Kidney (tissue), 14 donors: ENCODE results near the gene G6PC1. TPM values are rescaled to one million over a fixed set of nuclear protein-coding genes. Genes with fewer than 3 reads are reported as not detected.
"Not testable (repeated sequence)": the region's sequence is repeated elsewhere in the genome, so short reads cannot be mapped to it uniquely, and the experiment has no call there.

Experiments
- DNase-seq, 5 donors: peaks; one replicate each; pipeline ENCODE4 v3.0.0-alpha.2; 2013 to 2020
- FAIRE-seq: peaks from 2 replicates; lab custom pipeline; 2012; peaks lifted over from hg19 to GRCh38; lab: Jason Lieb, UNC
- H3K27ac ChIP-seq, 2 donors: one replicate each; pipeline ENCODE4 v1.7.0; 2013; ENCODE audit warnings: low read depth in 2 of 2, low read length in 2 of 2, inconsistent platforms in 1 of 2
- H3K27me3 ChIP-seq: one replicate; pipeline ENCODE4 v1.7.1; 2013; ENCODE audit warnings: low read length, inconsistent platforms; ENCODE audit not compliant: control insufficient read depth, insufficient read depth
- H3K36me3 ChIP-seq, 3 donors: one replicate each; pipeline versions ENCODE4 v1.7.0 to v1.7.1; 2013; ENCODE audit warnings: low read length in 3 of 3, control low read depth in 1 of 3, inconsistent platforms in 1 of 3; ENCODE audit not compliant: insufficient read depth in 3 of 3, control insufficient read depth in 2 of 3
- H3K4me1 ChIP-seq, 3 donors: one replicate each; pipeline versions ENCODE4 v1.7.0 to v1.7.1; 2013; ENCODE audit warnings: low read length in 3 of 3, inconsistent platforms in 1 of 3, low read depth in 1 of 3; ENCODE audit not compliant: control insufficient read depth in 2 of 3, insufficient read depth in 2 of 3
- H3K4me3 ChIP-seq, 3 donors: one replicate each; pipeline versions ENCODE4 v1.7.0 to v1.8.1; 2013; ENCODE audit warnings: low read length in 3 of 3, control low read depth in 1 of 3, inconsistent platforms in 1 of 3
- H3K9ac ChIP-seq, 3 donors: one replicate each; pipeline versions ENCODE4 v1.7.0 to v1.7.1; 2013; ENCODE audit warnings: low read length in 3 of 3, control low read depth in 1 of 3, inconsistent platforms in 1 of 3
- H3K9me3 ChIP-seq, 3 donors: one replicate each; pipeline versions ENCODE4 v1.7.0 to v1.7.1; 2013; ENCODE audit warnings: low read length in 3 of 3, control low read depth in 1 of 3, inconsistent platforms in 1 of 3; ENCODE audit not compliant: control insufficient read depth in 2 of 3, insufficient read depth in 1 of 3
- intact Hi-C: fragments of 100-400 bp; cut with DNase I; formaldehyde crosslinking; loops from one replicate; pipeline ENCODE4 v1.11.1; 2022
- polyA plus RNA-seq: library from polyadenylated mRNA; stranded (reverse); fragments of 350-450 nt; fragmentation: Illumina TruSeq; extraction: RNeasy Lipid Tissue Mini Kit (QIAGEN cat#74804); gene quantifications from one replicate; pipeline ENCODE4 v1.2.3, GENCODE V29; 2014; ENCODE audit warnings: low read depth, low replicate concordance; ENCODE audit not compliant: insufficient read depth
- total RNA-seq: library from RNA; stranded (reverse); fragmentation: NEBNext Ultra II Directional; extraction: Animal tissue kit (Norgen Biotek cat#: 25700); gene quantifications from one replicate; pipeline ENCODE4 v1.2.1, GENCODE V29; 2021
- TF ChIP-seq, protein P1 (sequence below): IDR thresholded peaks from 3 replicates; pipeline ENCODE4 v1.5.1; 2012; ENCODE audit warnings: mild to moderate bottlenecking, moderate library complexity, borderline replicate concordance; ENCODE audit not compliant: insufficient read depth; ENCODE audit errors: extremely low read depth
- donor health status: control.
- donor health status: control.
- donor health status: control.
- donor health status: control.
- donor health status: control.
- donor health status: DM: yes; HTN: yes; CAD: no.
- donor health status: Normal renal cell carcinoma (clear cell type).

G6PC1 gene
- total and polyA plus RNA-seq, 2 donors from 2014 or later = 0.16 to 10.5 TPM

DNA sequence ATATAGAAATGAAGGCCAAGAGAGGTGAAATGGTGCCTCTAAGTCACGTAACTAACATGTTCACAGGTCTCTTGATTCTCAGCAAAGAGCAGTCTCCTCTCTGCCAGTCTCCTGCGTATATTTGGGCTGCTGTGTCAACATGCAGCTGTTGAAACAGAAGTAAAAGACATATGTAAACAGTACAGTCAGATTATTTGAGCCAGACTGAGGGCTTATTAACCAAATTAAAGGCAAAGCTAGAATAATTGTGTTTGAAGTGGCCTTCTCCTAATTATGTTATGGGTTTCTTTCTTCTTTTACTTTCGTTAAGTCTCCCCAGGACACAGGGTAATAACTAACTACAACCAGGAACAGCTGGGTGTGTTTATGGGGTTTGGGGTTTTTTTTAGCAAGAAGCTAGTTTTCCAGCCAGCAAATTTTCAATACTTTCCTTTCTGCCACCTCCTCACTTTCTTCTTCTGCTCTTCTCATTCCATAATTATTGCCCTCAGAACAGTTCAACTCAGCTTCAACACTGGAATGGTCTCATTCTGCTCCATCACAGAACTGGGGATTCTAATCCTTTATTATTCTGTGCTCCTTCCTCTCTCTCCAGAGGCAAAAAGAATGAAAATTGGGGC is 18.4 kb downstream of the G6PC1 start:
- no peak overlapping the region for H3K4me3 ChIP-seq
- no peak for FAIRE-seq
- H3K27ac ChIP-seq = no peak overlapping the region
- no peaks in the 10 kb centered on the region for H3K9me3 ChIP-seq
- no peak for DNase-seq
- H3K4me1 ChIP-seq = peaks cover 3 to 9% (median 5%) of the 10 kb centered on the region in 3 donors
- H3K36me3 ChIP-seq = no peaks in the 10 kb centered on the region
- intact Hi-C loops = no loop called here
- TF ChIP-seq, protein P1, sequence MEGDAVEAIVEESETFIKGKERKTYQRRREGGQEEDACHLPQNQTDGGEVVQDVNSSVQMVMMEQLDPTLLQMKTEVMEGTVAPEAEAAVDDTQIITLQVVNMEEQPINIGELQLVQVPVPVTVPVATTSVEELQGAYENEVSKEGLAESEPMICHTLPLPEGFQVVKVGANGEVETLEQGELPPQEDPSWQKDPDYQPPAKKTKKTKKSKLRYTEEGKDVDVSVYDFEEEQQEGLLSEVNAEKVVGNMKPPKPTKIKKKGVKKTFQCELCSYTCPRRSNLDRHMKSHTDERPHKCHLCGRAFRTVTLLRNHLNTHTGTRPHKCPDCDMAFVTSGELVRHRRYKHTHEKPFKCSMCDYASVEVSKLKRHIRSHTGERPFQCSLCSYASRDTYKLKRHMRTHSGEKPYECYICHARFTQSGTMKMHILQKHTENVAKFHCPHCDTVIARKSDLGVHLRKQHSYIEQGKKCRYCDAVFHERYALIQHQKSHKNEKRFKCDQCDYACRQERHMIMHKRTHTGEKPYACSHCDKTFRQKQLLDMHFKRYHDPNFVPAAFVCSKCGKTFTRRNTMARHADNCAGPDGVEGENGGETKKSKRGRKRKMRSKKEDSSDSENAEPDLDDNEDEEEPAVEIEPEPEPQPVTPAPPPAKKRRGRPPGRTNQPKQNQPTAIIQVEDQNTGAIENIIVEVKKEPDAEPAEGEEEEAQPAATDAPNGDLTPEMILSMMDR = no peak
- no peaks in the 10 kb centered on the region for H3K27me3 ChIP-seq
- H3K9ac ChIP-seq = peak overlapping the region in 1 of 3 donors; percentile 47

DNA sequence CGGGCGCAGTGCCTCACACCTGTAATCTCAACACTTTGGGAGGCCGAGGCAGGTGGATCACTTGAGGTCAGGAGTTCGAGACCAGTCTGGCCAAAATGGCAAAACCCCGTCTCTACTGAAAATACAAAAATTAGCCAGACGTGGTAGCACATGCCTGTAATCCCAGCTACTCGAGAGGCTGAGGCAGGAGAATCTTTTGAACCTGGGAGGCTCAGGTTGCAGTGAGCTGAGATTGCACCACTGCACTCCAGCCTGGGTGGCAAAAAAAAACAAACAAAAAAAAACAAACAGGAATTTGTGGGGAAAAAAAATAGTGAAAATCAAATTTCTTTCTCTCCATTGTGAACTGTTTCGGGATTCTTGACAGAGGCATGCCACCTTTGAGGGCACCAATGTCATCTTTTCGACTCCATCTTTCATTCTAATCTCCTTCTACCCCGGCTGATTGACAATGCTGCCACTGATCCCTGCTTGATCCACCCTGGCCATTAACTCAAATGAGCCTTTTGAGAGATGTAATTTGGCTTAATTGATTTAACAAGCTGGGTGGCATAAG is 19.0 kb downstream of the G6PC1 start:
- H3K9me3 ChIP-seq, H3K9ac ChIP-seq, H3K36me3 ChIP-seq, intact Hi-C loops, FAIRE-seq, H3K27me3 ChIP-seq, DNase-seq, H3K4me1 ChIP-seq, H3K4me3 ChIP-seq, H3K27ac ChIP-seq: not testable (repeated sequence)

GRCh38 chr17:42920106-42920900 is 19.7 kb downstream of the G6PC1 start:
- no peak for DNase-seq
- Histone ChIP-seq H3K36me3 (no peaks in the 10 kb centered on the region), H3K27me3 (no peaks in the 10 kb centered on the region), H3K27ac (no peak overlapping the region), H3K9me3 (no peaks in the 10 kb centered on the region), H3K9ac (no peak overlapping the region), H3K4me1 (peaks cover 3 to 9% (median 5%) of the 10 kb centered on the region in 3 donors), H3K4me3 (no peak overlapping the region)
- intact Hi-C loops = no loop called here
- FAIRE-seq = no peak
- TF ChIP-seq, protein P1 = no peak

DNA sequence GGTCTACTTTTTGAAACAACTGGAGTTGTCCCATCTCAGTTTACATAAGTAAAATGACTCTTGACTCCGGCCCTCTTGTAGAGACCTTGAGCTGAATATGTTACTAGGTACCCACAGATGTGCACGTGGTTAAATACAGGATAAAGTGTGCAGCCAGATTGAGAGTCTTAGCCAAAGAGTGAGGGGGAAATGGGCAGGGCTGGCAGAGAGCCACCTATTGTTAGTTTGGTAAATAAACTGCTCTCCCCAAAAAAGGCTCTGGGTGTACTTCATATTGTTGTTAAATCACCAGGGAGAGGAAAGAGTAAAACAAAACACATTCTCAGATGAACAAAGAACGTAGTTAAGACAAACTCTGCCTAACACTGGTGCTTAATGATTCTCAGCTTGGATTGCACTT is 20.3 kb downstream of the G6PC1 start:
- Histone ChIP-seq H3K4me1 (peaks cover 3 to 9% (median 5%) of the 10 kb centered on the region in 3 donors), H3K9ac (no peak overlapping the region), H3K36me3 (no peaks in the 10 kb centered on the region), H3K27ac (no peak overlapping the region), H3K27me3 (no peaks in the 10 kb centered on the region), H3K4me3 (no peak overlapping the region), H3K9me3 (no peaks in the 10 kb centered on the region)
- TF ChIP-seq, protein P1 = no peak
- intact Hi-C loops = no loop called here
- peak in 2 of 5 donors; percentile 16 to 47 for DNase-seq
- FAIRE-seq = no peak
